Activated CD4-positive, alpha-beta T cell treated with anti-CD3 and anti-CD28 coated beads for 24 hours (primary cell): ENCODE results near the gene HOXA11.
A peak's percentile ranks its signal among the peaks of the same experiment; 100 is the strongest.

Source experiments
- DNase-seq, 2 donors: peaks; one replicate each; pipeline ENCODE4 v3.0.0-alpha.2; 2020; ENCODE audit warnings: low read depth in 2 of 2

The HOXA11 gene

GRCh38 chr7:27205325-27206280, 20.6 kb upstream of the HOXA11 start:
- DNase-seq: no peak

DNA sequence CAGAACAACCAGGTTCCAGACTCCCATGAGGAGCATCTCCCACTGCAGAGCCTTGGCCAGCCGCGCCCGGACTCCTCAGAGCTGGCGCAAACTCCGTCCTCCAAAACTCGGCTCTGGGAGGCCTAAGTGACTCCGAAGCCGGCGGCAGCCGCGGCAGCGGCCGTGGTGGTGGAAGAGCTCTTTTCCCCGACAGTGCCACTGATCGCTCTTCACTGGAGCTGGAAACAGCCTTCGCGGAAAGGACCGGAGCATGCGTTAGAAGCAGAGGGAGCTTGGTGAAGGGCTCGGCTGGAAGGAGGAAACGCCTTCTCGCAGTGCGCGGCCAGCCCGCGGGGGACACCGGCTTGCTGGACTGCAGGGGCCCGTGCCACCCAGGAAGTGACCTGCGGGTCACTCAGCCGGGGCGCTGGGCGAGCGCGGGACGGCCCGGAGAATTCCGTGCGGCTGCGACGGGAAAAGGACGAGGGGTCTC, 19.9 kb upstream of the HOXA11 start:
- DNase-seq: no peak

GRCh38 chr7:27203964-27204594, 19.0 kb upstream of the HOXA11 start:
- no peak for DNase-seq

DNA sequence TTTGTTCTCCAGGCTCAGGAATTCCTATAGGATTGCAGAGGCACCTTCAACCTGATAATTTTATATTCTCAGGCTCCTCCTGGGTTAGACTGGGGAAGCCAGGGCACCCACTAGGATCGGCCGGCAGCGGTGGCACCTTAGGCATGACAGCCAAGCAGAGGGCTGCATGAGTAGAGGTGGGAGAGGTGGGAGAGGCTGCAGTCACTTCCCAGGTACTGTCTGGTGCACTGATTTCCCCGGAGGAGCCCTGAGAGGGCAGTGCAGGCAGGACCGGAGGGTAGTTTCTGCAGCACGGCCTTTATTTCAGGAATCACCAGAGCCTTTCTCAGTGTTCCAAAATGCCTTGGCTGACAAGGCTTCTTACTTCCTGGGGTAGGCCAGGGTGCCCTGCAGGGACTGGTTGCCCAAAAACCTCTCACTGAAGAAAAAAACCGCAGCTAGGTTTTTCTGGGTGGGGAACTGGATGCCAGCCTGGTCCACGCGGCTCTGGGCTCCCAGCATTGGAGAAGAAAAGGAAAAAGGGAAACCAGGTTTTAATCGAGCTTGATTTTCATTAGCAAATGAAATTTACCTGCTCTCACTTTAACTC, 18.4 kb upstream of the HOXA11 start:
- DNase-seq: no peak

DNA sequence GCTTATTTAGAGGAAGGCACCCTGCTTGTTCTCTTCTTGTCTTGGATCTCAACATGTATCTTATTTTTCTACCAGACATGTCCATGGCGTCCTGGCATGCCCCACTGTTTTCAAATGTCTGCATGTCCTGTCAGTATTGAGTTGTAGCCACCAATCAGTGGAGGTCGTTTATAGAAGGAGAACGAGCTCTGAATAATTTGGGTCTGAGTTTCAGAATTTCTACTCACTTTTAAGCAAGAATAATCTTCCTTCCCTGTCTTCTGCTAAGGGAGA, 17.8 kb upstream of the HOXA11 start:
- no peak for DNase-seq

GRCh38 chr7:27202018-27202861, 17.2 kb upstream of the HOXA11 start:
- no peak for DNase-seq

DNA sequence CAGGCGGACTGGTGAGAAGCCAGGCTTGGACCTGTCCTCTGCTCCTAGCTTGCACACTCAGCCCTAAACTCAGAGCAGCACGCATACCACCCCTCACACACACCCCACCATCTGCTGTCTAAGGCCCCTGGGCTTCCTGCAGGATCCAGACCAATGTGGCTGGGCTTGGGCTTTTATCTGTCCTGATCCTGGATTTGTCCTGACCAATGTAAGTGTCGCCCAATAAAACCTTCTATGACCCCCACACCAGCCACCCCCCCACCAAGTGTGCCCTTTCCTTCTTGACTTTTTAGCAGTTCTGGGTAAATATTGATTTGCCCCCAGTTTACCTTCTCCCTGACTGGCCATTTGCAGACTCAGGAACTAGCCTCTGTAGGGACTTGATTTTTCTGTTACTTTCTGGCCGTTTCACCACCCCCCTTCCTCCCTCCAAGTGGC, 16.6 kb upstream of the HOXA11 start:
- DNase-seq: no peak

- no peak for DNase-seq
Observed at GRCh38 chr7:27200761-27201579, 15.9 kb upstream of the HOXA11 start.

- no peak for DNase-seq
Observed at GRCh38 chr7:27199849-27200760, 15.1 kb upstream of the HOXA11 start, which contains the start of gene HOXA13. Gene HOXA13 (minus strand): TSS chr7:27200091. CDS start chr7:27200077, 14 bp downstream.

- no peak for DNase-seq
Observed at GRCh38 chr7:27198871-27199801, 14.1 kb upstream of the HOXA11 start.

DNA sequence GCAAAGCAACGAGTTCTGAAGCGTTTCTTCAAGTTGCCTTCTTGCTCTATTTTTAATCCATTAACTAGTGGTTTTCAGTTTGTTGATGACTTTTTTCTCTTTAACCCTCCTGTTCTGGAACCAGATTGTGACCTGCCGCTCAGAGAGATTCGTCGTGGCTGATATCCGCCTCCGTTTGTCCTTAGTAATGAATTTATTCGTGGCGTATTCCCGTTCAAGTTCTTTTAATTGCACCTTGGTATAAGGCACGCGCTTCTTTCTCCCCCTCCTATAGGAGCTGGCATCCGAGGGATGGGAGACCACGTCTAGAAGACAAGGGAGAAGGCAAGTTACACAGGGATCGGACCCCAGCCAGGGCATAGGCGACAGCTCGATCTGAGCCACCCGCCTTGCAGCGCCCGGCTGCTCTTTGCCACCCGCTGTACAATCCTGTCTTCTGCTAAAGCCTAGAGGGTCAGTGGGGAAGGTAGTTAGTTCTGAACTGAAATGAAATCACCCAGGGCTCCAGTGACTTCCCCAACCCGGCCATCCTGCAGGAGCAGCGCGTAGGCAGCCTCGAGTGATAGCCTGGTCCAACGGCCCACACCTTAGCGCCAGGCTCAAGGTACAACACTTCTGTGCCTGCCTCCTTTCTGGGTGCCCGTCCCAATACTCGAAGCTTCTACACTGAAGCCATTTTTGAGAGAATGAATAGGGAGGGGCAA, 13.3 kb upstream of the HOXA11 start:
- no peak for DNase-seq

DNA sequence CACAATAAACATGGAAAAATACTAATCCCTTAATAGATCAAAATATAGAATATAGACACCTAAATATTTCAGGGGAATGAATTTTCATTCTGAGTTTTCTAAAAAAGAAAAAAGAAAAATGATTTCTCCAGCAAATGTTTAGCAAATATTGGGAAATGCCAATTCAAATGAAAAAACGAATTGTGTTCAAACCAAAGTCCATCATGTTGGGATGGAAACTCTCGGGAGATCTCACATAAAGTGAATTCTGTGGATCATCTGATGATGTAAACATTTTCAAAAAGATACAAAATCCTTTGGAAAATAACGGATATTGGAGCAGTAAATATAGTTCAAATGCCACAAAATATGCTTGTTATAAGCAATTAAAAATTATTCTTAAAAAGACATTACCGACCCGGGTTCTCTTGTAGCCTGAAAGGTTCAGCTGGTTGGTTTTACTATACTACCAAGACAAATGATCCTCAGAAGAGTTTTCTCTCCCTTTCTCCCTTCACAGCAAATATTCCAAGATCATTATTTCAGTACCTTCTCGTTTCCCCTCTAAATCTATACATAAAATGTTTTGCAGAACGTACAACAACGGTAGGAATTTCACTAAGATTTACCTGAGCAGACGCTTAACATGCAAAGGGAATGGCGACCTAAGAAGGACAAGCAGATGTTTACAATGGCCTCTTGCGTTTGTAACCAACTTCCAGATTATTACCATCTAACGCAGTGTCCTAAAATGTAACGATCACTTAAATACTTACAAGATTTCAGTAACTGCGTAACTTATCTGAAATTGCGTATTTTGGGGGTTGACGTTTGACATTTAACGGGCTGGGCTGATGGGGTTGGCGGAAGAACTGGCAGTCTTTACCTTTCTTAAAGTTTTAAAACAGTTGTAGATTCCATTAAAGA, 12.4 kb upstream of the HOXA11 start:
- no peak for DNase-seq

DNA sequence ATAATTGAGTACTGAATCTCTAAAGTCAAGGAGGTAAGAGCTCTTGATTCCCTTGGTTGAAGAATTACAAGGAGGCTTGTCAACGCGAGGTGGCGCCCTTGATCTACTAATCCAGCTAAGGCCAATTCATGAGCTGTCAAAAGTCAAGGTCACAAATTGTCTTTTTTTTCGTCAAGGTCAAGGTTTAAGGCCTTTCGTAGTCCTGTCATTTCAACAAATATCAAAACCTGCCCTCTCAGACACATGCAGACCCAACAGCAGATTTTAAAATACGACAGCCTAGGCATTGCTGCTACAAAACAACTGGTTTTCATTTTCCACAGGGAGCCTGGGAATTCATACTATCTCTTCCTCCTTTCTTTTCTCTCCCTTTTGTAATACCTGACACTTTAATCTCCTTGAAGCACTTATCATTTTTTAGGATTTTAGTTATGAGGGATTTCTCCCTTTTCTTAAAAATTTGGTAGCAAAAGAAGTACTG, 11.3 kb upstream of the HOXA11 start:
- peak; percentile 80 to 83 for DNase-seq

DNA sequence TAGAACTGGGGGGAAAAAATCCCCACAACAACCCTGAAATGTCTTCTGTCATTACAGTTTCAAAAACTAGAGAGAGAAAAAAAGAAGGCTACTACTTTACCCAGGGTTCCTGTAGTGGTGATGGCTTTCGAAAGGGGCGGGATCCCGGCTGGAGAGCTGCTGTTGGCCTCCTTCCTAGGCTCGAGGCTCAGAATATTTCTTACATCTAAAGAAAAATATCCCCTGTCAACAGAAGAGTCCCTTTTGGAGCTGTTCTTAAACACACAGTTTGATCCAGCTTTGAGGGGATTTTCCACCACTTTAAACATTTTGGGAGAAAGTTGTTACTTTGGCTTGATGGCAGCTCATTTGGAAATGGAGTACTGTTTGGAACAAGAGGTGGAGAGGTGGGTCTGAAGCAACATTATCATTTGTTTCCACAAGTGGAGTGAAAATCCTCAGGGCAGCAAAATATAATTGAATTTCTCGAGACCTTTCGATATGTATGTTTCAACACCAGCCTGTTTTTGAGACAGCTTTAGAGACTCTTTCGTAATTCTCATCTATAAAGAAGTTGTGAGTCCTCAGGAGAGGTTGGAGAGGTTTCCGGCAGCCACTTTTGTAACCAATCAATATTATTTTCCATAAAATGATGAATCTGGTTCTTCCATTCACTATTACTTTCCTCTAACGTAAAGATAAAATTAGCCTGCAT, 9.8 kb upstream of the HOXA11 start:
- DNase-seq: no peak

GRCh38 chr7:27194002-27194352, 8.9 kb upstream of the HOXA11 start:
- DNase-seq: no peak

- no peak for DNase-seq
Observed at GRCh38 chr7:27193335-27194001, 8.4 kb upstream of the HOXA11 start.
